Measurements from ENCODE around the gene TNFRSF6B. TPM values are rescaled to one million over a fixed set of nuclear protein-coding genes. Genes with fewer than 3 reads are reported as not detected.

Gene TNFRSF6B
- total and polyA plus RNA-seq, 2 donors from 2014 or later, result 2.4 to 64.5 TPM

- Histone ChIP-seq H3K4me3 (ENCODE audit: low read length in 3 of 3) (peak overlapping the region; percentile 66 to 76 (median 67)), H3K9me3 (ENCODE audit: control insufficient read depth in 2 of 3, insufficient read depth in 1 of 3, low read length in 3 of 3) (no peaks in the 10 kb centered on the region), H3K27me3 (ENCODE audit: control insufficient read depth, insufficient read depth, low read length) (no peaks in the 10 kb centered on the region), H3K4me1 (ENCODE audit: control insufficient read depth in 2 of 3, insufficient read depth in 2 of 3, low read depth in 1 of 3, low read length in 3 of 3) (peaks cover 0 to 17% (median 6%) of the 10 kb centered on the region in 3 donors), H3K27ac (ENCODE audit: low read depth in 2 of 2, low read length in 2 of 2) (peak overlapping the region; percentile 71 to 83), H3K36me3 (ENCODE audit: control insufficient read depth in 2 of 3, insufficient read depth in 3 of 3, low read length in 3 of 3) (peaks cover 2 to 43% (median 13%) of the 10 kb centered on the region in 3 donors), H3K9ac (ENCODE audit: low read length in 3 of 3) (peak overlapping the region in 2 of 3 donors; percentile 51 to 84)
- TF ChIP-seq CTCF (IDR thresholded peaks at IDR 0.05; ENCODE audit: borderline replicate concordance, extremely low read depth, insufficient read depth), result peak; percentile 35
- FAIRE-seq (no peak), DNase-seq (peak in 3 of 5 donors; percentile 58 to 87 (median 62))
- intact Hi-C loops (cut with DNase I), result no loop called here
These were observed 10.6 kb downstream of the TNFRSF6B start for GRCh38 chr20:63706852-63707557.

- Histone ChIP-seq H3K36me3 (ENCODE audit: control insufficient read depth in 2 of 3, insufficient read depth in 3 of 3, low read length in 3 of 3) (peaks cover 4 to 47% (median 12%) of the 10 kb centered on the region in 3 donors), H3K9ac (ENCODE audit: low read length in 3 of 3) (peak within 1 kb of the TSS; percentile 18 to 84 (median 51)), H3K9me3 (ENCODE audit: control insufficient read depth in 2 of 3, insufficient read depth in 1 of 3, low read length in 3 of 3) (no peaks in the 10 kb centered on the region), H3K27me3 (ENCODE audit: control insufficient read depth, insufficient read depth, low read length) (no peaks in the 10 kb centered on the region), H3K4me3 (ENCODE audit: low read length in 3 of 3) (peak within 1 kb of the TSS; percentile 66 to 76 (median 67)), H3K27ac (ENCODE audit: low read depth in 2 of 2, low read length in 2 of 2) (peak within 1 kb of the TSS; percentile 71 to 83), H3K4me1 (ENCODE audit: control insufficient read depth in 2 of 3, insufficient read depth in 2 of 3, low read depth in 1 of 3, low read length in 3 of 3) (peaks cover 0 to 17% (median 6%) of the 10 kb centered on the region in 3 donors)
- intact Hi-C loops (cut with DNase I), result no loop called here
- DNase-seq (peak; percentile 84 to 97 (median 92)), FAIRE-seq (no peak)
- no peak for TF ChIP-seq CTCF (IDR thresholded peaks at IDR 0.05; ENCODE audit: borderline replicate concordance, extremely low read depth, insufficient read depth)
These were observed 11.3 kb downstream of the TNFRSF6B start, which contains the start of the genes ARFRP1 and ZGPAT for GRCh38 chr20:63707558-63708300. Gene ARFRP1 (minus strand): TSS chr20:63707976. CDS start chr20:63707091, 885 bp downstream. Gene ZGPAT (plus strand): TSS chr20:63708039. CDS start chr20:63708581, 542 bp downstream.

GRCh38 chr20:63708301-63709148 is 12.1 kb downstream of the TNFRSF6B start:
- TF ChIP-seq CTCF (IDR thresholded peaks at IDR 0.05; ENCODE audit: borderline replicate concordance, extremely low read depth, insufficient read depth), result no peak
- H3K27me3 ChIP-seq (ENCODE audit: control insufficient read depth, insufficient read depth, low read length), result no peaks in the 10 kb centered on the region
- peaks cover 0 to 17% (median 6%) of the 10 kb centered on the region in 3 donors for H3K4me1 ChIP-seq (ENCODE audit: control insufficient read depth in 2 of 3, insufficient read depth in 2 of 3, low read depth in 1 of 3, low read length in 3 of 3)
- H3K36me3 ChIP-seq (ENCODE audit: control insufficient read depth in 2 of 3, insufficient read depth in 3 of 3, low read length in 3 of 3), result peaks cover 4 to 47% (median 10%) of the 10 kb centered on the region in 3 donors
- peak overlapping the region in 1 of 3 donors; percentile 55 for H3K9ac ChIP-seq (ENCODE audit: low read length in 3 of 3)
- FAIRE-seq, result no peak
- intact Hi-C loops (cut with DNase I), result no loop called here
- peak overlapping the region; percentile 48 to 76 (median 56) for H3K4me3 ChIP-seq (ENCODE audit: low read length in 3 of 3)
- H3K9me3 ChIP-seq (ENCODE audit: control insufficient read depth in 2 of 3, insufficient read depth in 1 of 3, low read length in 3 of 3), result no peaks in the 10 kb centered on the region
- peak in 2 of 5 donors; percentile 62 to 79 for DNase-seq
- H3K27ac ChIP-seq (ENCODE audit: low read depth in 2 of 2, low read length in 2 of 2), result no peak overlapping the region
